H9 (cell line): ENCODE measurements around the gene RUNX1. TPM values are rescaled to one million over a fixed set of nuclear protein-coding genes. Genes with fewer than 3 reads are reported as not detected.

ENCODE experiments used
- DNase-seq: peaks from one replicate; pipeline ENCODE4 v3.0.0-alpha.2; 2017
- H2AFZ ChIP-seq: one replicate; pipeline ENCODE4 v1.6.1; 2013; ENCODE audit warnings: mild to moderate bottlenecking, low read length, control low read depth, moderate library complexity
- H2AK5ac ChIP-seq: 2 replicates; pipeline ENCODE4 v1.6.1; 2013; ENCODE audit warnings: low read length, control low read depth, mixed read lengths; ENCODE audit not compliant: insufficient read length
- H2BK120ac ChIP-seq: one replicate; pipeline ENCODE4 v1.6.1; 2013; ENCODE audit warnings: low read depth, mild to moderate bottlenecking, low read length, control low read depth, inconsistent platforms; ENCODE audit not compliant: poor library complexity, severe bottlenecking
- H2BK12ac ChIP-seq: 2 replicates; pipeline ENCODE4 v1.6.1; 2013; ENCODE audit warnings: low read length, control low read depth, mixed read lengths, low read depth; ENCODE audit not compliant: insufficient read length
- H2BK15ac ChIP-seq: 2 replicates; pipeline ENCODE4 v1.6.1; 2013; ENCODE audit warnings: low read depth, low read length, control low read depth
- H2BK20ac ChIP-seq: one replicate; pipeline ENCODE4 v1.6.1; 2013; ENCODE audit warnings: low read depth, mild to moderate bottlenecking, low read length, control low read depth, inconsistent platforms; ENCODE audit not compliant: poor library complexity, severe bottlenecking
- H2BK5ac ChIP-seq: 2 replicates; pipeline ENCODE4 v1.6.1; 2013; ENCODE audit warnings: low read length, control low read depth, mixed read lengths; ENCODE audit not compliant: insufficient read length
- H3K14ac ChIP-seq: 2 replicates; pipeline ENCODE4 v1.6.1; 2013; ENCODE audit warnings: low read length, control low read depth; ENCODE audit not compliant: insufficient read depth
- H3K18ac ChIP-seq: 2 replicates; pipeline ENCODE4 v1.6.1; 2013; ENCODE audit warnings: low read depth, mild to moderate bottlenecking, mixed read lengths, low read length, control low read depth; ENCODE audit not compliant: insufficient read length
- H3K23ac ChIP-seq: 2 replicates; pipeline ENCODE4 v1.6.1; 2013; ENCODE audit warnings: low read length, control low read depth, mixed read lengths, low read depth; ENCODE audit not compliant: insufficient read length
- H3K23me2 ChIP-seq: 2 replicates; pipeline ENCODE4 v1.6.1; 2013; ENCODE audit warnings: low read depth, mild to moderate bottlenecking, mixed read lengths, low read length, control low read depth; ENCODE audit not compliant: insufficient read length, poor library complexity, severe bottlenecking
- H3K27ac ChIP-seq: 2 replicates; pipeline ENCODE4 v1.5.1; 2013; ENCODE audit warnings: low read length, control low read depth, mixed read lengths, low read depth; ENCODE audit not compliant: insufficient read length
- H3K27me3 ChIP-seq: 2 replicates; pipeline ENCODE4 v1.6.1; 2013; ENCODE audit warnings: low read length, control low read depth, inconsistent platforms; ENCODE audit not compliant: insufficient read depth
- H3K4ac ChIP-seq: 2 replicates; pipeline ENCODE4 v1.6.1; 2013; ENCODE audit warnings: low read depth, mild to moderate bottlenecking, control low read depth, inconsistent platforms, low read length, moderate library complexity
- H3K4me1 ChIP-seq: 2 replicates; pipeline ENCODE4 v1.6.1; 2013; ENCODE audit warnings: low read length, control low read depth, inconsistent platforms; ENCODE audit not compliant: insufficient read depth
- H3K4me2 ChIP-seq: 2 replicates; pipeline ENCODE4 v1.6.1; 2013; ENCODE audit warnings: low read length, control low read depth, mixed read lengths; ENCODE audit not compliant: insufficient read length, insufficient read depth
- H3K56ac ChIP-seq: 2 replicates; pipeline ENCODE4 v1.6.1; 2013; ENCODE audit warnings: low read depth, mild to moderate bottlenecking, mixed read lengths, low read length, control low read depth; ENCODE audit not compliant: insufficient read length
- H3K79me1 ChIP-seq: 2 replicates; pipeline ENCODE4 v1.6.1; 2013; ENCODE audit warnings: low read depth, mild to moderate bottlenecking, moderate library complexity, low read length, control low read depth, inconsistent platforms; ENCODE audit not compliant: insufficient read depth, poor library complexity, severe bottlenecking
- H3K79me2 ChIP-seq: 2 replicates; pipeline ENCODE4 v1.6.1; 2013; ENCODE audit warnings: low read length, control low read depth, inconsistent platforms; ENCODE audit not compliant: insufficient read depth
- H3K9ac ChIP-seq: 2 replicates; pipeline ENCODE4 v1.6.1; 2013; ENCODE audit warnings: low read length, control low read depth, mixed read lengths; ENCODE audit not compliant: insufficient read length; ENCODE audit errors: extremely low read depth
- H3K9me3 ChIP-seq: one replicate; pipeline ENCODE4 v1.6.1; 2013; ENCODE audit warnings: low read depth, low read length, inconsistent platforms; ENCODE audit not compliant: control insufficient read depth
- H3T11ph ChIP-seq: one replicate; pipeline ENCODE4 v1.6.1; 2013; ENCODE audit warnings: mild to moderate bottlenecking, low read length, control low read depth, inconsistent platforms
- H4K20me1 ChIP-seq: one replicate; pipeline ENCODE4 v1.6.1; 2013; ENCODE audit not compliant: control insufficient read depth, insufficient read length, insufficient read depth
- H4K5ac ChIP-seq: 2 replicates; pipeline ENCODE4 v1.6.1; 2013; ENCODE audit warnings: low read depth, mild to moderate bottlenecking, mixed read lengths, low read length, control low read depth; ENCODE audit not compliant: insufficient read length
- H4K8ac ChIP-seq: replicated peaks from 2 replicates; pipeline ENCODE4 v1.6.1; 2013; ENCODE audit warnings: low read length, control low read depth, mixed read lengths, low read depth; ENCODE audit not compliant: insufficient read length
- H4K91ac ChIP-seq: 2 replicates; pipeline ENCODE4 v1.6.1; 2013; ENCODE audit warnings: low read depth, mild to moderate bottlenecking, moderate library complexity, mixed read lengths, low read length, control low read depth; ENCODE audit not compliant: insufficient read length
- H3K27ac Mint-ChIP-seq, 3 experiments: 2 replicates in 2 of 3; 3 replicates in 1 of 3; pipeline ENCODE4 v1.8.0; 2020 to 2021; ENCODE audit warnings: mixed read lengths in 3 of 3, mild to moderate bottlenecking in 1 of 3, moderate library complexity in 1 of 3
- H3K27me3 Mint-ChIP-seq: 2 replicates; pipeline ENCODE4 v1.8.0; 2021; ENCODE audit warnings: low read depth, mild to moderate bottlenecking, moderate library complexity, mixed read lengths
- H3K36me3 Mint-ChIP-seq, 3 experiments: 2 replicates in 2 of 3; 3 replicates in 1 of 3; pipeline ENCODE4 v1.8.0; 2020 to 2021; ENCODE audit warnings: low read depth in 3 of 3, mixed read lengths in 3 of 3; ENCODE audit not compliant: insufficient read depth in 1 of 3
- H3K4me1 Mint-ChIP-seq, 2 experiments: 2 replicates each; pipeline ENCODE4 v1.8.0; 2020; ENCODE audit warnings: mixed read lengths in 2 of 2
- H3K4me3 Mint-ChIP-seq, 2 experiments: 2 replicates in 1 of 2; 3 replicates in 1 of 2; pipeline ENCODE4 v1.8.0; 2020 to 2021; ENCODE audit warnings: mild to moderate bottlenecking in 2 of 2, mixed read lengths in 2 of 2, moderate library complexity in 1 of 2
- H3K9me3 Mint-ChIP-seq, 2 experiments: 2 replicates in 1 of 2; 3 replicates in 1 of 2; pipeline ENCODE4 v1.8.0; 2020; ENCODE audit warnings: mild to moderate bottlenecking in 2 of 2, mixed read lengths in 2 of 2, moderate library complexity in 1 of 2
- WGBS: extraction: QIAGEN DNeasy Blood & Tissue Kit; methylation state at CpG from one replicate; pipeline ENCODE4 v1.1.7; 2013; ENCODE audit warnings: missing lambda C conversion rate, low lambda C conversion rate, mixed read lengths; ENCODE audit not compliant: insufficient read length; ENCODE audit errors: extremely low coverage; 5-methylcytosine and 5-hydroxymethylcytosine counted together
- total RNA-seq: library from RNA; stranded (reverse); gene quantifications from 2 replicates; pipeline ENCODE4 v1.2.1, GENCODE V29; 2021
- TF ChIP-seq, protein P1 (sequence below): fragments of 200-600 bp; sonication (generic); conservative IDR thresholded peaks from 3 replicates; pipeline ENCODE4 v1.8.0; 2021; ENCODE audit warnings: antibody characterized with exemption, mild to moderate bottlenecking

RUNX1 gene
- total RNA-seq, 1 experiment from 2014 or later, result 0.72 TPM

DNA sequence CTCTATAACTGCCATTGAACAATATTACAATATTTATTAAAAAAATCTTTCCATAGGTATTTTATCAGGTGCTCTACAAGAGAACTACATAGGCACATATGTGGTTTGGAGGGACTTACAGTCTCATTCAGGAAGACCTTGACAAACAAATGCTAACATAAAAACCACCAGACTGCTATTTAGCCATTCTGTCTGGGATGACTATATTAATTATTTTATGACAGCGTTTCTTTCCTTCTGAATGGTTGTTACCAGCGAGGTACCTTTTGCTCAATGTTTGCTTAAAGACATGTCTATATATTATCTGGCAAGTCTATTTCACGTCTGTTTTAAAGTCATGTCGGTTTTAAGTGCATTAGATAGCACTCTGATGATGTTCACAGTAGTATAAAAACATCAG is 69.7 kb downstream of the RUNX1 start:
- Histone ChIP-seq H3K4ac (no peak overlapping the region), H3K4me1 (no peaks in the 10 kb centered on the region; the same call in 1 of the 2 replicates), H3K27me3 (no peaks in the 10 kb centered on the region), H4K8ac (no peak overlapping the region), H3K14ac (no peak overlapping the region), H3K9me3 (no peaks in the 10 kb centered on the region), H4K5ac (no peak overlapping the region), H3K79me1 (no peaks in the 10 kb centered on the region), H2AFZ (no peak overlapping the region), H3K23ac (no peak overlapping the region), H3K79me2 (no peaks in the 10 kb centered on the region), H3K18ac (no peak overlapping the region), H2BK5ac (no peak overlapping the region), H3K23me2 (no peaks in the 10 kb centered on the region), H3K4me2 (no peak overlapping the region), H4K20me1 (no peaks in the 10 kb centered on the region), H2BK20ac (no peak overlapping the region), H2BK120ac (no peak overlapping the region), H3K27ac (no peak overlapping the region), H3K9ac (no peak overlapping the region), H3K56ac (no peak overlapping the region), H4K91ac (no peak overlapping the region), H3T11ph (no peak overlapping the region), H2BK15ac (no peak overlapping the region), H2BK12ac (no peak overlapping the region), H2AK5ac (no peak overlapping the region)
- no CpG with 5 or more reads among the region's 4 CpGs for WGBS
- Mint-ChIP-seq H3K4me1 (peaks cover 0 to 8% of the 10 kb centered on the region in 2 experiments; a peak in 2 of 4 replicates), H3K27ac (no peak overlapping the region), H3K4me3 (no peak overlapping the region), H3K9me3 (no peaks in the 10 kb centered on the region), H3K36me3 (no peaks in the 10 kb centered on the region), H3K27me3 (no peaks in the 10 kb centered on the region; the same call in 1 of the 2 replicates)
- DNase-seq, result no peak
- TF ChIP-seq, protein P1, sequence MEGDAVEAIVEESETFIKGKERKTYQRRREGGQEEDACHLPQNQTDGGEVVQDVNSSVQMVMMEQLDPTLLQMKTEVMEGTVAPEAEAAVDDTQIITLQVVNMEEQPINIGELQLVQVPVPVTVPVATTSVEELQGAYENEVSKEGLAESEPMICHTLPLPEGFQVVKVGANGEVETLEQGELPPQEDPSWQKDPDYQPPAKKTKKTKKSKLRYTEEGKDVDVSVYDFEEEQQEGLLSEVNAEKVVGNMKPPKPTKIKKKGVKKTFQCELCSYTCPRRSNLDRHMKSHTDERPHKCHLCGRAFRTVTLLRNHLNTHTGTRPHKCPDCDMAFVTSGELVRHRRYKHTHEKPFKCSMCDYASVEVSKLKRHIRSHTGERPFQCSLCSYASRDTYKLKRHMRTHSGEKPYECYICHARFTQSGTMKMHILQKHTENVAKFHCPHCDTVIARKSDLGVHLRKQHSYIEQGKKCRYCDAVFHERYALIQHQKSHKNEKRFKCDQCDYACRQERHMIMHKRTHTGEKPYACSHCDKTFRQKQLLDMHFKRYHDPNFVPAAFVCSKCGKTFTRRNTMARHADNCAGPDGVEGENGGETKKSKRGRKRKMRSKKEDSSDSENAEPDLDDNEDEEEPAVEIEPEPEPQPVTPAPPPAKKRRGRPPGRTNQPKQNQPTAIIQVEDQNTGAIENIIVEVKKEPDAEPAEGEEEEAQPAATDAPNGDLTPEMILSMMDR, result no peak
